ENCODE data around the gene POU2F1. TPM values are rescaled to one million over a fixed set of nuclear protein-coding genes. Genes with fewer than 3 reads are reported as not detected.

POU2F1 gene
- total and polyA plus RNA-seq, 7 donors: 0.83 to 9.0 (median 6.3) TPM

GRCh38 chr1:167454894-167455785 lies 234.5 kb downstream of the POU2F1 start:
- H3K36me3 ChIP-seq (ENCODE audit: insufficient read depth in 1 of 2, low read depth in 1 of 2): no peaks in the 10 kb centered on the region
- H3K4me3 ChIP-seq: peak overlapping the region; percentile 81
- peaks cover 5% of the 10 kb centered on the region for H3K4me1 ChIP-seq
- WGBS, 3 donors: 0 to 1% (median 0%) methylated on average over 70 to 85 of the region's 85 CpGs
- ATAC-seq: peak; percentile 84 to 88 (median 86)
- TF ChIP-seq, protein P1, sequence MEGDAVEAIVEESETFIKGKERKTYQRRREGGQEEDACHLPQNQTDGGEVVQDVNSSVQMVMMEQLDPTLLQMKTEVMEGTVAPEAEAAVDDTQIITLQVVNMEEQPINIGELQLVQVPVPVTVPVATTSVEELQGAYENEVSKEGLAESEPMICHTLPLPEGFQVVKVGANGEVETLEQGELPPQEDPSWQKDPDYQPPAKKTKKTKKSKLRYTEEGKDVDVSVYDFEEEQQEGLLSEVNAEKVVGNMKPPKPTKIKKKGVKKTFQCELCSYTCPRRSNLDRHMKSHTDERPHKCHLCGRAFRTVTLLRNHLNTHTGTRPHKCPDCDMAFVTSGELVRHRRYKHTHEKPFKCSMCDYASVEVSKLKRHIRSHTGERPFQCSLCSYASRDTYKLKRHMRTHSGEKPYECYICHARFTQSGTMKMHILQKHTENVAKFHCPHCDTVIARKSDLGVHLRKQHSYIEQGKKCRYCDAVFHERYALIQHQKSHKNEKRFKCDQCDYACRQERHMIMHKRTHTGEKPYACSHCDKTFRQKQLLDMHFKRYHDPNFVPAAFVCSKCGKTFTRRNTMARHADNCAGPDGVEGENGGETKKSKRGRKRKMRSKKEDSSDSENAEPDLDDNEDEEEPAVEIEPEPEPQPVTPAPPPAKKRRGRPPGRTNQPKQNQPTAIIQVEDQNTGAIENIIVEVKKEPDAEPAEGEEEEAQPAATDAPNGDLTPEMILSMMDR (IDR thresholded peaks at IDR 0.05): no peak
- peak; percentile 73 to 83 for DNase-seq
- H3K27ac ChIP-seq: peak overlapping the region; percentile 90
- intact Hi-C loops (cut with DNase I): loop anchor here in 1 of 2 donors (5.0 kb wide), 1 partner anchor 77 kb away; no protein-coding TSS in a partner anchor
- H3K27me3 ChIP-seq (ENCODE audit: insufficient read depth in 3 of 3, low read length in 2 of 3): no peaks in the 10 kb centered on the region
- no peaks in the 10 kb centered on the region for H3K9me3 ChIP-seq

DNA sequence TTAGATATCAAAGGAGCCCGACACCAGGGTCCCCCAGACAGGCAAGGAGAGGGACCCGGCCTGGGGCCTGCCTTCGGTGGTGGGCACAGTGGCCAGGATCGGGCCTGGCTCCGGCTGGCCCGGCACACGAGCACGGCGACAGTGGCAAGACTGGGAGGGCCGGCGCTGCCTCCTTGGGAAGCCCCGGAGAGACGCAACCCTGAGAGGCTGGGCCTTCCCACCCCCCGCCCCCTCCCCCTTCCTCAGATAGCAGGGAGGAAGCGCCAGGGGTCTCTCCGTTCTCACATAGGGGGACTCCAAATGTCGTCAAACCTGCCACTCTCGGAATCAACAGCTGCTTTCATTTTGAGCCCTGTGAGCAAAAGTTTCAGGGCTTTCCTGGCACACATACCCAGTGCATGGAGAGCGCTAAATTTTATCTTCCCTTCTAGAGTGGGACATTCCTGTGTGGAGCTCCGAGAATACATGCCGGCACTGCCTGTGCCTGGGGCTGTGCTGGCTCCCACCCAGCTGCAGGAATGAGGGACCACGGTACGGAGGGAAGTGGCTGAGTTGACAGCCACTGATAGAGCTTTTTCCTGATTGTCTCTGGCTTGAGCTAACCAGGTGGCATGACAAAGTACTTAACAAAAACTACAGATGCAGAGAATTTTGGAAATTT lies 235.2 kb downstream of the POU2F1 start:
- 1 to 5% (median 2%) methylated on average over 22 to 23 of the region's 23 CpGs for WGBS, 3 donors
- ATAC-seq: peak; percentile 68 to 76 (median 68)
- intact Hi-C loops (cut with DNase I): loop anchor here in 1 of 2 donors (5.0 kb wide), 1 partner anchor 76 kb away; no protein-coding TSS in a partner anchor
- H3K4me3 ChIP-seq: peak overlapping the region; percentile 81
- peaks cover 5% of the 10 kb centered on the region for H3K4me1 ChIP-seq
- H3K27me3 ChIP-seq (ENCODE audit: insufficient read depth in 3 of 3, low read length in 2 of 3): no peaks in the 10 kb centered on the region
- H3K36me3 ChIP-seq (ENCODE audit: insufficient read depth in 1 of 2, low read depth in 1 of 2): no peaks in the 10 kb centered on the region
- H3K9me3 ChIP-seq: no peaks in the 10 kb centered on the region
- DNase-seq: no peak
- TF ChIP-seq, protein P1 (IDR thresholded peaks at IDR 0.05): no peak
- peak overlapping the region; percentile 90 for H3K27ac ChIP-seq

- ATAC-seq: no peak
- DNase-seq: no peak
- peaks cover 5% of the 10 kb centered on the region for H3K4me1 ChIP-seq
- H3K27ac ChIP-seq: peak overlapping the region; percentile 90
- TF ChIP-seq, protein P1 (IDR thresholded peaks at IDR 0.05): no peak
- no peaks in the 10 kb centered on the region for H3K36me3 ChIP-seq (ENCODE audit: insufficient read depth in 1 of 2, low read depth in 1 of 2)
- no peaks in the 10 kb centered on the region for H3K9me3 ChIP-seq
- intact Hi-C loops (cut with DNase I): loop anchor here in 1 of 2 donors (5.0 kb wide), 1 partner anchor 76 kb away; no protein-coding TSS in a partner anchor
- no peaks in the 10 kb centered on the region for H3K27me3 ChIP-seq (ENCODE audit: insufficient read depth in 3 of 3, low read length in 2 of 3)
- peak overlapping the region; percentile 81 for H3K4me3 ChIP-seq
- 89 to 91% (median 90%) methylated on average over 5 of the region's 5 CpGs for WGBS, 3 donors
Measured at GRCh38 chr1:167456524-167456923, 235.8 kb downstream of the POU2F1 start.

- H3K9me3 ChIP-seq: no peaks in the 10 kb centered on the region
- H3K4me3 ChIP-seq: no peak overlapping the region
- H3K36me3 ChIP-seq (ENCODE audit: insufficient read depth in 1 of 2, low read depth in 1 of 2): no peaks in the 10 kb centered on the region
- DNase-seq: no peak
- TF ChIP-seq, protein P1 (IDR thresholded peaks at IDR 0.05): no peak
- no peak overlapping the region for H3K27ac ChIP-seq
- ATAC-seq: no peak
- H3K27me3 ChIP-seq (ENCODE audit: insufficient read depth in 3 of 3, low read length in 2 of 3): no peaks in the 10 kb centered on the region
- intact Hi-C loops (cut with DNase I): loop anchor here in 1 of 2 donors (5.0 kb wide), 1 partner anchor 75 kb away; no protein-coding TSS in a partner anchor
- H3K4me1 ChIP-seq: peaks cover 5% of the 10 kb centered on the region
- WGBS, 3 donors: 85 to 89% (median 88%) methylated on average over 8 of the region's 8 CpGs
Measured at GRCh38 chr1:167456926-167457325, 236.2 kb downstream of the POU2F1 start.
